Measurements from ENCODE around the gene C16orf96.

DNA sequence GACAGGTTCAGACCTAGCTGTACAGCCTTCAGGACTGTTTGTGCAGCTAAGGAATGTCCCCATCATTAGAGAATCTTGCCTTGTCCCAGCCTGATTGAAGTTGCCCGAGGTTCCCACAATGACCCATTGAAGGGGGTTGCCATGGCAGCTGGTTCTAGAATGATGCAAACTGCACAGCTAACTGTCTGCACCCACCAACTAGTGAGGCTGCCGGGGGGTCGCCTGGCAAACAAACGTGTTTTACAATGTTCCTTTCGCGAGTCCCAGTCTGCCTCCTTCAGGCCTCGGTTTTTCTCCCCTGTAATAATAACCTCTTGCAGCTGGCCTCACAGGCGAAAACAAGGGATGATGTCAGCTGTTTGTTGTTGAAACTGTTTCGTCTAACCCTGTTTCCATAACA, 5.5 kb downstream of the C16orf96 start:
- TF ChIP-seq SPI1 (IDR thresholded peaks at IDR 0.05; ENCODE audit: low read depth, low read length) = no peak
- no peak for TF ChIP-seq TAF1 (IDR thresholded peaks at IDR 0.05; ENCODE audit: low read depth, low read length)
- TF ChIP-seq POLR2A (IDR thresholded peaks at IDR 0.05; ENCODE audit: low read depth, low read length) = no peak
- TF ChIP-seq POU2F2 (IDR thresholded peaks at IDR 0.05; ENCODE audit: low read depth, low read length) = no peak
- no peak for TF ChIP-seq POLR2AphosphoS5 (IDR thresholded peaks at IDR 0.05; ENCODE audit: low read depth, low read length)

Data from GM12891 (cell line).